22Rv1 (cell line): ENCODE data around the gene IDH3G.

ENCODE experiments used
- H3K27ac ChIP-seq: fragments of 450-650 bp; 2 replicates; pipeline ENCODE4 v1.5.1; 2017
- ZFX ChIP-seq: fragments of 450-650 bp; IDR thresholded peaks from 2 replicates; pipeline ENCODE4 v1.6.1; 2017; ENCODE audit warnings: antibody characterized with exemption, borderline replicate concordance
- TF ChIP-seq, protein P1 (sequence below): fragments of 450-650 bp; IDR thresholded peaks from 2 replicates; pipeline ENCODE4 v1.5.1; 2017; ENCODE audit warnings: mild to moderate bottlenecking

The IDH3G gene

DNA sequence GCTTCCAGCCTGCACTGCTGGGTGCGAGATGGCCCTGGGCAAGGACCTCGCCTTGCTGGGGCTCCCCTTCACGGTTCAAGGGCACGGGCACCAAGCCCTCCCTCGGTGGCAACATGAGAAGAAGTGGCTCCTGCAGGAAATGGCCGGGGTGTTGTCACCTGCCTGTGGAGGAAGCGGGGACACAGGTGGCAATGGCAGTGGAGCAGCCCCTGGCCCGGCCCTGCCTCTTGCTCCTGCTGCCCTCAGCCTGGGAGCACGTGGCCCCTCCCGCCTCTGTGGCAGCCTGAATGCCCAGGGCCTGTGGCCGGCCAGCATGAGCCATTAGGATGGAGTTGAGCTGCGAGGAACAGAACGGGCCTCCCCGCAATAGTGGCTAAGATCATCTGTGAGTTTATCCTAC, 52.7 kb downstream of the IDH3G start:
- H3K27ac ChIP-seq = no peak overlapping the region
- TF ChIP-seq, protein P1, sequence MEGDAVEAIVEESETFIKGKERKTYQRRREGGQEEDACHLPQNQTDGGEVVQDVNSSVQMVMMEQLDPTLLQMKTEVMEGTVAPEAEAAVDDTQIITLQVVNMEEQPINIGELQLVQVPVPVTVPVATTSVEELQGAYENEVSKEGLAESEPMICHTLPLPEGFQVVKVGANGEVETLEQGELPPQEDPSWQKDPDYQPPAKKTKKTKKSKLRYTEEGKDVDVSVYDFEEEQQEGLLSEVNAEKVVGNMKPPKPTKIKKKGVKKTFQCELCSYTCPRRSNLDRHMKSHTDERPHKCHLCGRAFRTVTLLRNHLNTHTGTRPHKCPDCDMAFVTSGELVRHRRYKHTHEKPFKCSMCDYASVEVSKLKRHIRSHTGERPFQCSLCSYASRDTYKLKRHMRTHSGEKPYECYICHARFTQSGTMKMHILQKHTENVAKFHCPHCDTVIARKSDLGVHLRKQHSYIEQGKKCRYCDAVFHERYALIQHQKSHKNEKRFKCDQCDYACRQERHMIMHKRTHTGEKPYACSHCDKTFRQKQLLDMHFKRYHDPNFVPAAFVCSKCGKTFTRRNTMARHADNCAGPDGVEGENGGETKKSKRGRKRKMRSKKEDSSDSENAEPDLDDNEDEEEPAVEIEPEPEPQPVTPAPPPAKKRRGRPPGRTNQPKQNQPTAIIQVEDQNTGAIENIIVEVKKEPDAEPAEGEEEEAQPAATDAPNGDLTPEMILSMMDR = no peak
- no peak for TF ChIP-seq ZFX

DNA sequence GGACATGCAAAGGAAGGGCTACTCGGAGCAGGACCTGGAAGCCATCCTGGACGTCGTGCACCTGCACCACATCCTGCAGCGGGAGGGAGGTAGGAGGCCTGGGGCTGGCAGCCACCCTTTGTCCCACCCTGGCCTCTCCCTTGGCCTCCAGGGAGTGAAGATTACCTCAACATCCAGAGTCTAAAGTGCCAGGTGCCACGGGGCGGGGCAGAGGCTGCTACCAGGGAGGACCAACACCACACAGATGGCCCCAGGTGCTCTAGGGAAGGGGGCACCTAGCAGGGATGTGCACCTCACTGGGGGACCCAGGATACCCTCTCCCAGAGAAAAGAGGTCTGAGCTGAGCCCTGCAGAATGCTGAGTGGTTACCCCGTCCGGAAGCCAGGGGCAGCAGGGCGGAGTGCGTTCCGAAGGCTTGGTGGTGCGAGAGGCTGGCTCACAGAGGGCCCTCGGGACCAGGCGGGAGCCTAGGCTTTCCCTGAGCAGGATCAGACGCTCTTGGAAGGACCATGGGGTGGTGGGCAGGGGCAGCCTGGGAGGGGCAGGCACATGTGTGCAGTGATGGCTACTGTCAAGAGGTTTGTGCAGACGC, 53.4 kb downstream of the IDH3G start:
- no peak overlapping the region for H3K27ac ChIP-seq
- TF ChIP-seq ZFX = no peak
- TF ChIP-seq, protein P1 = no peak

DNA sequence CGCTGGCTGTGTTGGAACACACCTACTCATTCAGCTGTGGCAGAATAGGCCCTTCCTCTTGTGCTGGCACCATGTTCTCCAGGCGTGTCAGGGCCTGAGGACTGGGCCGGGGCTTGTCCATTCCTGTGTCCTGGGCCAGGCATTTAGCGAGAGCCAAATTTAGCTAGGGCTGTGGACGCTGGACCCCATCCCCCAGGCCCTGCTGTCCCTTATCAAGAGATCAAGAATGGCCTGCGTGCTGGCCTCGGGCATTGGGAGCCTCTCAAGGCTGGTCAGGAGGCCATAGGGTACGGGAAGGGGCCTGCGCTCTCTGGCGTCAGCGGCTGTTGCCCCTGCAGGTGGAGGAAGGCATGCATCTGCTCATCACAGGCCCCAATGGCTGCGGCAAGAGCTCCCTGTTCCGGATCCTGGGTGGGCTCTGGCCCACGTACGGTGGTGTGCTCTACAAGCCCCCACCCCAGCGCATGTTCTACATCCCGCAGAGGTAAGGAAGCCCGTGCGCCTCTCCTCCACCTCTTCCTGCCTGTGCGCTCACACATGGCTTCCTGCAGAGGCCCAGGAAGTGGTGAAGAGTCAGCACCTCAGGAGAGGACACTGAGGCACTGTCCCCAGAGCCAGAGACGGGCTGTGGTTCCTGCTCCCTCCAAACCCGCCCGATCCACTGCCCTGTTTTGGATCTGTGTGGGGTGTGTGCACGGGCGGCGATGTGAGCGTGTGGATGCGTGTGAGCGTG, 54.3 kb downstream of the IDH3G start:
- TF ChIP-seq ZFX = no peak
- TF ChIP-seq, protein P1 = no peak
- H3K27ac ChIP-seq = no peak overlapping the region

DNA sequence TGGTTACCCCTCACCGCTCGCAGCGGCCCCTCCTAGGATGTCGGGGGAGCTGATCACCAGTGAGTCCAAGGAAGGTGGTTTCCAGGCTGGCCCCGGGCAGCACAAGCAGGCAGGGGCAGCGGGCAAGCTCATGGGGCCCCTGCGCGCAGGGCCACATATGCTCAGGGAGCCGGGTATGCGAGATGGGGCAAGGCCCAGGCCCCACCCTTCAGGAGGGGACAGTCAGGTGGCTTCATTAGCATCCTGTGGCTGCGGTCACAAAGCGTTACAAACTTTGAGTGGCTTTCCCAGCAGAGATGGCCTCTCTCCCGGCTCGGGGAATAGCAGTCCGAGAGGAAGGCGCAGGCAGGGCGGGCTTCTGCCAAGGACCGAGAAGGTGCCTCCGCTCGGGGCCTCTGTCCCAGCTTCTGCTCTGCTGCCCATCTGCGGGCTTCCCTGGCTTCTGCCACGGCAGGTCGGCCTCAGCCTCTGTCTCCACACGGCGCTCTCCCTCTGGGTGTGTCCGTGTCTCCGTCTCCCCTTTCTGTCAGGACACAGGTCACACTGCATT, 56.0 kb downstream of the IDH3G start:
- H3K27ac ChIP-seq = no peak overlapping the region
- TF ChIP-seq, protein P1 = no peak
- no peak for TF ChIP-seq ZFX

DNA sequence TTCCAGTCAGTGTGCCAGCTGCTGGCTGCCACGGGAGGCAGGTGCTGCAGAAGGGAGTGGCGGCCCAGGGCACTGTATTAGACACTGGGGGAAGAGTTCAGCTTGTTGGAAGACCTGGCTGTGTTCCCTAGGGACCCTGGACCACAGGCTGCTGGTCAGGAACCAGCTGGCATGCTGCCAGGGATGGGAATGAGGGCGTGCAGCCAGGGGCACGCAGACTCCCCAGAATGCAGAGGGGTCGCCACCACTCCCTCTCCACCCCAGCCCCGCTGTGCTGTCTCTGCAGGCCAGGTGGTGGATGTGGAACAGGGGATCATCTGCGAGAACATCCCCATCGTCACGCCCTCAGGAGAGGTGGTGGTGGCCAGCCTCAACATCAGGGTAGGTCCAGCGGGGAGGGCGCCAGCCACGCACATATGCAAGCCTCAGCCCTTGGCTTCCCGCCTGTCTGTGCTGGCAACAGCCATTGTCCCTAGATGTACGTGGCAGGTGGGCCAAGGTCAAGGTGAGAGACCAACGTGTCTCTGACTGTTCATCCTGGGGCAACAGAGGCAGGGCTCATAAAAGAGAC, 57.2 kb downstream of the IDH3G start:
- TF ChIP-seq ZFX = no peak
- TF ChIP-seq, protein P1 = no peak
- no peak overlapping the region for H3K27ac ChIP-seq

DNA sequence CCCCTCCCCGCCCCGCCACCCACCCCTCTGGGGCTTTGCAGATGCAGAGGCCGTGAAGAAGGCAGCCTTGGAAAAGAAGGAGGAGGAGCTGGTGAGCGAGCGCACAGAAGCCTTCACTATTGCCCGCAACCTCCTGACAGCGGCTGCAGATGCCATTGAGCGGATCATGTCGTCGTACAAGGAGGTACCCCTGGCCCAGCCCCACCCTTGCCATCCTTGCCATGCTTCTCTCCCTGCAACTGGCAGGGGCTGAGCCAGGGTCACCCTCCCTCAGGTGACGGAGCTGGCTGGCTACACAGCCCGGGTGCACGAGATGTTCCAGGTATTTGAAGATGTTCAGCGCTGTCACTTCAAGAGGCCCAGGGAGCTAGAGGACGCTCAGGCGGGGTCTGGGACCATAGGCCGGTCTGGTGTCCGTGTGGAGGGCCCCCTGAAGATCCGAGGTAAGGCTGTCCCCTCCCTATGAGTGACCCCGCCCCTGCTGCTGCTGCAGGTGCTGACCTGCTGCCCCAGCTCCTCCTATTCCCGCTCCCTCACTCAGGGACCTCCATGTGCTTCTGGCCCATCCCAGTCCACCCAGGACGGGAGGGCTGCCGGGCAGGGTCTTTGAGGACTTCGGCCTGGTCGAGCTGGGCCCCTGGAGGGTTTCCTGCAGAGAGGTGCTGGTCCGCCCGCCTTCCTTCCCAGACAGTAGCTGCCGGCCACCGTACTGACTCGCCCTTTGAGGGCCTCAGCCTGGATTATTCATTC, 57.9 kb downstream of the IDH3G start:
- TF ChIP-seq, protein P1 = no peak
- TF ChIP-seq ZFX = no peak
- no peak overlapping the region for H3K27ac ChIP-seq
